GM21447 (cell line): ENCODE results near the gene POLR3E.
"Not testable (repeated sequence)": the region's sequence is repeated elsewhere in the genome, so short reads cannot be mapped to it uniquely, and the experiment has no call there.

Experiments used
- ATAC-seq: cut with Tn5 transposase; IDR thresholded peaks from one replicate; pipeline ENCODE4 v1.9.1; 2021; ENCODE audit not compliant: unreplicated experiment

The POLR3E gene

DNA sequence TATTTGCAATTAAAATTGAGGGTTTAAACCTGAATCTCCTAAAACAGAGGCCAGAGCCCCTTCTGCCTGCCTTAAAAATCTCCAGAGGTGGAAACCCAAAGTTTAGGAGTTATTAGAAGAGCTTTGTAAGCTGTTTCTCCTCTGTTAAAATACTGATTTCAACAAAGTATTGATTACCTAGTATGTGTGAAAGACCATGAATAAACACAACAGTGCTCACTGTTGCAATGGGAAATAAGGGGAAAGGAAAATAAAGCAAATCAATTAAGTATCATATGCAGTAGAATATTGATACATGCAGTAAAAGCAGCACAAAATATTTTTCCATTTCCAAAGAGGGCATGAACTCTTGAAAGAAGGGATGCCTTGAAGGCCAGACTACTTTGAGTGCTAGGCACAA, 62.5 kb downstream of the POLR3E start:
- ATAC-seq = no peak

DNA sequence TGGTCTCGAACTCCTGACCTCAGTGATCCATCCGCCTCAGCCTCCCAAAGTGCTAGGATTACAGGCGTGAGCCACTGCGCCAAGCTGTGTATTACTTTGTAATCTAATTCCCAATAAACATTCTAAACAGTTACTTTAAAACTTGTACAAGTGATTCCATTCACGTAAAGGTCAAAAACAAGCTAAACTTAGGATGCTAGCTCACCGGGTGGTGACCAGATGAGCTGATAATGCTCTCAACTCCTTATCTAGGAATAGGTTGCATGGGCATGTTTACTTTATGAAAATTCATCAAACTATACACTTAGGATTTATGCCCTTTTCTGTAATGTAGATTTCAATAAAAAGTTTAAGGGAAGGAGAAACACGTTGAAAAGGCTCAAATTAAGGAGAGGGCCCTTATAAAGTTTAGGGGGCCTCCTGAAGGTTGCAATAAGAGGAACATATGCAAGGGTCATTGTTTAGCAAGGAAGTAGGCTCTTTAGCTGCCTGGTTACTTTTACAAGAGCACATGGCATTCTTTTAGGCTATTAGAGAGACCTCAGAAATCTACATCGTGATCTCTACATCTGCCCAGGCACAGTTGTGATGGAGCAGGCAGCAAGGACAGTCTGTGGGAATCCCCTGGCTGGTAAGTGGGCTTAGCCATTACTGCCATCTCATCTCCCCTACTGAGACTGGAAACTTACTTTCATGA, 63.9 kb downstream of the POLR3E start:
- no peak for ATAC-seq

DNA sequence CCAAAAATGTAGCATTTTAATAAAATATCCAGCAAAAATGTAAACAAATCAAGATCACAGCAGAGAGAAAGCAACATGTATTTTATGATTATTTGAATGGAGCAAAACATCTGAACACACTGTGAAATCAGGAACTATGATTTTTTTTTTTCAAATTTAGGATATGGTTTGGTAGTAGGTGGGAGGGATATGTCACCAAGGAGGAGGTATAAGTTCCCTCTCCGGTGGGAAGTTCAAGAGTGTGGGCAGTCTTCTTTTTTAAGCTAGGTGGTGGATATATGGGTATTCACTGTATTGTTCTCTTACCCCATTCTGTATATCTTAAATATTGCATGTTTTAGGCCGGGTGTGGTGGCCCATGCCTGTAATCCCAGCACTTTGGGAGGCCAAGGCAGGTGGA, 67.0 kb downstream of the POLR3E start:
- ATAC-seq = no peak

DNA sequence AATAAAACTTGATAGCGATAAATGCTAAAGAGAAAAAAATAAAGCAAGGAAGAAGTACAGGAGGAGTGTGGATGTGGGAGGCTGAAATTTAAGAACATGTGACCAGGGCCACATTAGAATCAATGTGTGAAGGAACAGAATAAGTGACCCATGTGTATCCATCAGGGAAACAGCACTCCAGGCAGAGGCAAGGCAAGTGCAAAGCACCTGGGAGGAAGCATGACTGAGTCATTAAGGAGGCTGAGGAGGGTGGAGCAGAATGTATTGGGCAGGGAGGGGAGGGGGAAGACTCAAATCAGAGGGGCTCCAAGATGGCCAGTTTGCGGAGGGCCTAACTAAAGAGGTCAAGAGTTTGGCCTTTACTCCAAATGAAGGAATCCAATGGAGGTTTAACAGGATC, 69.2 kb downstream of the POLR3E start:
- no peak for ATAC-seq

DNA sequence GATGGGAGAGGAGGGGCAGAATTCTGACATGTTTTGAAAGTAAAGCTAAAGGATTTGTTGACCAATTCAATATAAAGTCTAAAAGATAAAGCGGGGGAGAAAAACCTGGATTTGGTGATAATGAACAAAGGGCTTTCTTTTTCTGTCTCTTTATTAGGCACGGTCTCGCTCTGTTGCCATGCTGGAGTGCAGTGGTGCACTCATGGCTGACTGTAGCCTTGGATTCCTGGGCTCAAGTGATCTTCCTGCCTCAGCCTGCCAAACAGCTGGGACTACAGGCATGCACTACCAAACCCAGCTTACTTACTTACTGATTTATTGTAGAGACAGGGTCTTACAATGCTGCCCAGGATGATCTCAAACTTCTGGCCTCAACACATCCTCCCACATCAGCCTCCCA, 69.7 kb downstream of the POLR3E start:
- ATAC-seq = no peak

DNA sequence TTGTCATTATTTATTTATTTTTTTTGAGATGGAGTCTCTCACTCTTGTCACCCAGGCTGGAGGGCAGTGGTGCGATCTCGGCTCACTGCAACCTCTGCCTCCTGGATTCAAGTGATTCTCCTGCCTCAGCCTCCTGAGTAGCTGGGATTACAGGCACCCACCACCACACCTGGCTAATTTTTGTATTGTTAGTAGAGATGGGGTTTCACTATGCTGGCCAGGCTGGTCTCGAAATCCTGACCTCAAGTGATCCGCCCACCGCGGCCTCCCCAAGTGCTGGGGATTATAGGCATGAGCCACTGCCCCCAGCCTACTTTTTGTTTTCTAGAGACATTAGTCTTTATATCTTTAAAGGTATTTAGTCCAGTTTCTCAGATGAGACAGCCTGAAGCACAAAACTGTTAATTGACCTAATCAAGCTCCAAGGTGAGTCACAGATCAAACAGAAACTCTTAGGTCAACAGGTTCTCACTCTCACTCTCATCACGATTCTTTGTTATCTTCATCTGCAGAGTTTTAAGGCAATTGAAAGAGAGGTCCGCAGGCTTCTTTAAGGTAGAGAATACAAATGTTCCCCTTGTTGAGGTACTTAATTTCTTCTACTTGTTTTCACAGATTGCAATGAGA, 71.1 kb downstream of the POLR3E start:
- ATAC-seq = not testable (repeated sequence)

DNA sequence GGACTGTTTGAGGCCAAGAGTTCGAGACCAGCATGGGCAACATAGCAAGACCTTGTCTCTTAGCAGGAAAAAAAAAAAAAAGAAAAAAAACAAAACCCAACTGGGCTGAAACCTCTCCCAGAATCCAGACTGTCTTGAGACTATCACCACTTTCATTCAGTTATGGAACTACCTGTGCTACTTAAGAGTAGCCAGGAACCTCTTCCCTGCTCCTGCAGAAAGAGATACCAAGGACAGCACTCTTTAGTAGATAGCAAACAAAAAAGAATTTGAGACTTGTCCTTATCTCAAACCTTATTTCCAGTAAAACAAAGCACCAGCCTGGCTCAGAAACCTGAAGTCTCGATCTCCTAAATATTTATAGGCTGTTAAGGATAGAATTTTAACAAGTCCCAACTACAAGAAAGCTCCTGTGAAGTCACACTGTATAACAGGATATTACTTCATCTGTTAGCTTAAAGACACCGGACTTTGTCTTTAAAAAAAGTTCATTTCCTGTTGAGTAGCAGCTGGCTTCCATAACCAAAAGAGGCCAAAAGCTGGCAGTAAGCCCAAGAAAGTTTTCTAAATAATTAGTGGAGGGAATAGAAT, 72.1 kb downstream of the POLR3E start:
- no peak for ATAC-seq

DNA sequence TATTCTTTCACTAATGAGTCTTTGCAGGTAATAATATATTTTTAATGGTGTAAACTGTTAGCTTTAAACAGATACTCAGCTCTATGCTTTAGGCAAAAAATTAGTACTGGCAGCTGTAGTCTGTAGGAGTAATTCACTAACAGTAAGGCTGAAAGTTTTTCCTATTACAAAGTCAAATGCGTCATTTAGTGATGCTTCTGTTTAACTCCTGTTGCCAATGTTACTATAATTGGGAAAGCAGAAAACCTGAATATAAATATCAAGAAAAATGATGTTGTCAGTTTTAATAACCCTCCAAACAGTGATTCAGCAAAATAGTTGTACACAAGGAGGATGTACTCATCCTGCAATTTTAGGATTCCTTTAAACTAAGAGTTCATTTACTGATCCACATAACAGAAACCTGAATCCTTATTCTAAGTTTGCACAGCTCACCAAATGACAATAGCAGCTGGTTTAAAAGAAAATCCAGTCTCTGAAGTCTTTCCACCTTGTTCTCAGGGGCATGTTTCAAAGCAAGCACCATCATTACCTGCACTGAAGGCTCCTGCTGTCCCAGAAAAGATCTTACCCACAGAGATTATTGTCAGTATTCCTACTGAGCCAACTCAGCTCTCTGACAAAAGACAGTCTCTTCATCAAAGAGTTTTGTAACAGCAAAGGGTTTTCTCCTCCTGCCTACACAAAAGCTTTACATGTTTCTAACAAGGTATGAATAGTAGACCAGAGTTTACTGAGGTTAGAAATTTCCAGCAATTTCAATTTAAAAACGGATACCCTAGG, 73.0 kb downstream of the POLR3E start:
- ATAC-seq = no peak

DNA sequence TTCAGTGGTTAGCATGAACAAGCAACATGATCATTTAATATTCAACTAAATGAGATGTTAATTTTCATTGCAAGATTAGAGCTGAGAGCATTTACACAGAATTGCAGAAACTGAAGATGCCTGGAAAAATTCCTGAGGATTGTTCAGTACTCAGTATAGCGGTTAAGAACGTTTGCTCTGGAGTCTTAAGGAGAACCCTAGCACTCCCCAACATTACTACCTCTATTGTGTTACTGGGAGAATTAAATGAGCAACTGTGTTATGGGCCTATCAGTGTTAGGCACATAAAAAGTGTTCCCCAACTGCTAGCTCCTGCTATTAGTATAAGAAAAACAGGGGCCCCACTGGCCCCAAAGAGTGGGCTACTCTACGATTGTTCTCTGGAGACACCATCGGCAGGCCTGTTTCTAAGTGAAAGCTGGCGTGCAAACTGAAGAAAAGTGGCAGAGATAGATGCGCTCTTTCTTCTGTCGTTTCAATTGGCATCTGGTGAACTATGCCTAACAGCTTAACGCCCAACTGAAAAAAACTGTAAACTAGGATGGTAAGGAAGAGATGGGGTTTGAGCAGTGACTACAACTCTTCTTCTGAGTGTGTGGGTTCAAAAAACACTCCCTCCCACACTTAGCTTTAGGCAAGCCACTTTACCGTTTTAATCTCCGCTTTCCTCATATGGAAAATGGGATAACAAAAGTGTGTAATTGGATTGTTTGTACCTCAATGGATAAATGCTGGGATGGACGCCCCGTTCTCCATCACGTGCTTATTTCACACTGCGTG, 75.9 kb downstream of the POLR3E start:
- ATAC-seq = no peak

DNA sequence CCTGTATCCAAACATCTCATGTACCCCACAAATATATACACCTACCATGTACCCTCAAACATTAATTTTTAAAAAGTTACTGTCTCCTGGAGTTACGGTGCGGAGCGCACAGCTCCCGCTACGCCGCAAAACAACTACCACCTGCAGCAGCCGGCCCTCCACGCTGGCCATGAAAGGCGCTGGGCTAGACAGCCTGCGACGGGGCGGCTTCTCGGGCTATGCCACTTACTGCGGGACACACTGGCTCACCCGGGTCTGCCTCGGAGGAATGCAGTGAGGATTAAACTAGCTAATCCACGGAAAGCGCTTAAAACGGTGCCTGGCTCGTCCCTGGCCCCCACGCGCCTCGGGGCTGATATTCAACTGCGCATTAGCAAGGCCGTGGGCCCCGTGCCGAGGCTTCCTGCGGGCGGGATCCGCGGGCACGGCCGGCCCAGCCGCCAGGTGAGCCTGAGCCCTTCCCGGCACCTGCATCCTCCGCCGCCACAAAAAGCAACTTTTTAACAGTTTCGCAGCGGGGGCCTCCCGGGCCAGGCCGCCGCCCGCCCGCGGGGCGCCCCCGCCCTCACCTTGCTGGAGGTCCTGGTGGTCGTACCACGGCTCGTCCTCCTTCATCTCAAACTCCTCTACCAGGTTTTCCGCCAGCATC, 76.6 kb downstream of the POLR3E start:
- ATAC-seq = peak; percentile 25

DNA sequence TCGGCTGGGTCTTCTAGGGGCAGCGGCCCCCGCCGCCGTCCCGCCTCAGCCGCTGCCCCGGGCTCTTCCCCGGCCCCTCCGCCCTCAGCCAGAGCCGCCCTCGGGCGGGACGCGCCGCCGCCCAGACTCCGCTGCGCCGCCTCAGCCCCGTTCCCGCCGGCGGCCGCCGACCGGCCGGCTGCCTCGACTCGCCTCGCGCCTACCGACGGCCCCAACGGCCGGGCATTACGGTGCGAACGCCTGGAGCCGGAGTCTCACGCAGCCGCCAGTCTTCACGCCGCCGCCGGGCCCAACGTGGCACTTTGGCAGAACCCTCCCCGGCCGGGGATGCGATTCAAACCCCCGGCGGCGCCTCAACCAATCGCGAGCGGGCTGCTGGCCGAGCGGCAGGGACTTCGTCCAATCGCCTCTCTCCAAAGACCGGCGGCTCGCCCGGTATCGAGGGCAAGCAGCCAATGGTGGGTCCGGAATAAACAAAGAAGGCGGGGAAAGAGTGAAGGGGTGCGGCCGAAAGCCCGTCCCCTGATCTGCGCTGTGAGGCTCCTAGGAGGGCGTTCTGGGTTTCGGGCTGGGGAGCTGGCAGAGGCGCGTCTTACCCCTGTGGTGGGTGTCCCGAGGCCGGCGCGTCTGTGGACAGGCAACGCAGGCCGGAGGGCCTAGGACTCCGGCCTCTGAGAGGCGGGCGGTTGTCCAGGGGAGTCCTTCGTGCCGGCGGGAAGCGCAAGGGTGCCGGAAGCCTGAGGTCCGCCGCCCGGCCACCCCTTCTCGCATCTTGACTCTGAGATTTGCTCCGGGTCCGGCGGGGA, 77.3 kb downstream of the POLR3E start, which contains the start of gene CDR2:
CDR2 (minus strand) TSS at position 309 of the 806 bp plus-strand sequence. CDS start 310 bp downstream, outside the sequence.
- ATAC-seq = peak; percentile 87

DNA sequence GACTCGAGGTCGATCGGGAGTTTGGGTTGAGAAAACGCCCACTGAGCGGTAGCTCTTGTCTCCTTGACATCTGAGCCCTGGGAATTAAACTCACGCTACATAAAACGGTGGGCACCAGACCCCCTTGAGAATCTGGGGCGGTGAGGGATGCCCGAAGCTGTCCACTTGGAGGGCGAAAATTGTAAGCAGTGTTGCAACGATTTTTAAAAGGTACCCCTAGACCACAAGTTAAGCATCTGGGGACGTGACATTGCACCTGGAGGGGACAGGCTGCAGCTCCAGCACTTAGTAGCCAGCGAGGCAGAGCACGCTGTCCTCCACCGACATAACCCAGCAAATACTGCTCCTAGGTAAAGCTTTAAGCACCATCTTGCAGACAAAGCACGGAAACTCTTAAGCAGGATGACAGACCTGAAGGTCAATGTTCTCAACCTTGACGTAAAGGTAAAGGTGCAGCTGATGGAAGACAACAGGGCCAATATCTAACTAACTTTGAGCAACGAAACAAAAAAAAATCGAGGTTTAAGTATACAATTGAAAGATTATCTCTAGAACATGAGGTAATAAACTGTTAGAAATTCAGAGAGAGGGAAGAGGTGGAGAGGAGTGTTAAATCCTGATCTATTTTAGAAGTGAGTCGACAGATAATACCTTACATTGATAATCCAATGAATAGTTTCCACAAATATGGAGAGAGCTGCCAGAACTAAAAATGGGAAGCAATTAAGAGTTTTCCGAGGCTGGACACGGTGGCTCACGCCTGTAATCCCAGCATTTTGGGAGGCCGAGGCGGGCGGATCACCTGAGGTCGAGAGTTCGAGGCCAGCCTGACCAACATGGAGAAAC, 78.1 kb downstream of the POLR3E start:
- no peak for ATAC-seq

DNA sequence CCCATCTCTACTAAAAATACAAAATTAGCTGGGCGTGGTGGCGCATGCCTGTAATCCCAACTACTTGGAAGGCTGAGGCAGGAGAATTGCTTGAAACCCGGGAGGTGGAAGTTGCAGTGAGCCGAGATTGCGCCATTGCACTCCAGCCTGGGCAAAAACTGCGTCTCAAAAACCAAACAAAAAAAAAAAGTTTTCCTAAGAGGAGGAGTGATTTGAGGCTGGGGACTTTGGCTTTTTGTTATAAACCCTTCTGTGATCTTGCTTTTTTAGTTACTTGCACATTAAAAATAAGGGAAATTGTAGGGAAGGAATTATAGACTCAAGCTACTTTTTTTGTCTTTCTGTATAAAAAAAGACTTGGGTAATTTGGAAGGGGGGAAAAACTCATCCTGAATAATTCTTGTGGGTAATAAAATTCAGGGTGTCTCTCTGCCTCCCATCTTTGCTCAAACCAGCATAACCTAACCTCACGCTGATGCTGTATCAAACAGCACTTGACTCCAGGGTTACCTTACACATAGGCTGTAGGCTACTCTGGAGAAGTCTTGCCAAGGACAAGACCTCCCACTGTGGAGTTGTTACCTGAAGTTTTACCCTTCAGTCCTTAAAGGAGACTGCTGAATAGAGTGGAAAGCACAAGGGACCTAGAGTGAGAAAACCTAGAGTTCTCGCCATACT, 78.9 kb downstream of the POLR3E start:
- ATAC-seq = no peak

DNA sequence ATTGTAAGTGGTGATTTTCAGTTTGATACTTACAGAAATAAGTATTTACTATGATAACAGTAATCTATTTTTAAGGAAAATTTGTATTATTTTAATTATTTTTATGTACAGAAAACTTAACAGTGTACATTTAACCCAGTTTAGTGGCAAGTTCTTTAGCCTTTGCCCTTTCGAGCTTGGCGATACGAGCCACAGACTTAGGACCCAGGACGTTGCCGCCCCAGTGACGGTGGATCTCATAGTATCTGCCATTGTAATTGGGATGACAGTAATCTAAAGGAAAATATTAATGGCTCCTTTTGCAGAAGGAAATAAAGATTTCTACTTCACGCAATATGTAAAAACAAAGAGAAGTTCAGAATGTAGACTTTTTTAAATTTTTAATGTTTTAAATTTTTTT, 82.4 kb downstream of the POLR3E start:
- ATAC-seq = no peak

DNA sequence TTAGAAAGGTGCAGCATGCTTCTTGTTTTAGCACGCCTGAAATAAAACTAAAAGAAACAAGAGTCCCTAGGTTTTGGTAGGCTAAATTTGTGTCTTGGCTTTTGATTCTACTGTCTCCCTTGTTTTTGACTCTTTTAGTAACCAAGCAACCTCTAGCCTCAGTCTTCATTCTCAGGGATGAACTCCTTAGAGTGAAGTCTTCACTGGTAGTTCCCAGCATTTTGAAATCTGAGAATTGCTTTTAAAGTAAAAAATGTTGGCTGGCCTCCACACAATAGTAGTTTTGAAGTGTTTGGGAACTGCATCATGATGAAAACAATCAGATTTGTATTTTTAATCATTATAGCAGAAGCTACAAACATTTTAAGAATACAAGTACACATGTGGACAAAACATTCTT, 83.3 kb downstream of the POLR3E start:
- ATAC-seq = no peak

DNA sequence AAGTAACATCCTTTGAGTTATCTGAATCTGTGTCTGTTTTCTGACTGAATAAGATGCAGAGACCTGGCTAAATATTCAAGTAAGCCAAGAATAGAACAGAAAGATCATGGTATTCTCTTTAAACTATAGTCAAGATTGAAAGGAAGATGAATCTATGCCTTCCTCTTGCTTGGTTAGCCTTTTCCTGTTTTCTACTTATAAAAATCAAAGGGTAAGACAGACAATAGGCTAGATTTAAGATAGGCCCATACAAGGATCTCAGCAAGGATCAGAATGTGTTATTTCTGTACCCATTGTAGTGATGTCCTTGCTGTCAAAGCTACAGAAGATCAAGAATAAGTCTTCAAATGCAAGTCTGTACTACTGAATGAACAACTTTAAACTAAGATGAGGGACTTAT, 84.2 kb downstream of the POLR3E start:
- ATAC-seq = no peak

DNA sequence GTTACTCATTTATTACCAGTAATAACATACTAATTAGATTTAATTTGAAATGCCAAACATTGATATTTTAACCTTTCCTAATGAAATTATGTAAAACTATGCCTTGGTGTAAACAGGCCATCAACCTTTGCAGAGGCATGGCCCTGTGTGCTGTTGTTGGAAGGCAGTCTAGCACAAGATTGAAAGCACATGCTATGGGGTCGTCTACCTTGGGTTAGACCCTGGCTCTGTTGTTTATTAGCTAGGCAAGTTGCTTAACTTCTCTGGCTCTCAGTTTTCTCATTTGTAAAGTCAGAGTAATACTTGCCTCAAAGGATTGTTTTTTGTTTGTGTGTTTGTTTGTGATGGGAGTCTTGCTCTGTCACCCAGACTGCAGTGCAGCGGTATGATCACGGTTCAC, 86.6 kb downstream of the POLR3E start:
- no peak for ATAC-seq
